Lower lobe of right lung (tissue), 2 donors: Measurements from ENCODE around the gene S1PR2. TPM values are rescaled to one million over a fixed set of nuclear protein-coding genes. Genes with fewer than 3 reads are reported as not detected.

Source experiments
- ATAC-seq, 2 donors: fragments of 200-7000 bp; cut with Tn5 transposase; one replicate each; pipeline ENCODE4 v1.9.1; 2020 to 2022; ENCODE audit warnings: mild to moderate bottlenecking in 2 of 2, moderate library complexity in 2 of 2
- DNase-seq: peaks from one replicate; pipeline ENCODE4 v3.0.0-alpha.2; 2020
- H3K27ac ChIP-seq: fragments of 200-600 bp; one replicate; pipeline ENCODE4 v1.8.0; 2022
- H3K27me3 ChIP-seq: fragments of 200-600 bp; one replicate; pipeline ENCODE4 v1.8.0; 2022; ENCODE audit warnings: low read depth
- H3K36me3 ChIP-seq: fragments of 200-600 bp; one replicate; pipeline ENCODE4 v1.8.0; 2022; ENCODE audit warnings: mild to moderate bottlenecking
- H3K4me1 ChIP-seq: fragments of 200-600 bp; one replicate; pipeline ENCODE4 v1.8.0; 2022
- H3K4me3 ChIP-seq: fragments of 200-600 bp; one replicate; pipeline ENCODE4 v1.8.0; 2022; ENCODE audit warnings: mild to moderate bottlenecking
- H3K9me3 ChIP-seq: fragments of 200-600 bp; one replicate; pipeline ENCODE4 v1.8.0; 2022
- CTCF ChIP-seq: fragments of 200-600 bp; IDR thresholded peaks from one replicate; pipeline ENCODE4 v1.8.0; 2022; ENCODE audit warnings: antibody characterized with exemption, mild to moderate bottlenecking
- intact Hi-C: fragments of 100-400 bp; cut with DNase I; formaldehyde crosslinking; loops from one replicate; pipeline ENCODE4 v1.11.0; 2022
- total RNA-seq: library from RNA; stranded (reverse); fragmentation: NEBNext Ultra II Directional; extraction: Animal tissue kit (Norgen Biotek cat#: 25700); gene quantifications from one replicate; pipeline ENCODE4 v1.2.1, GENCODE V29; 2021
- donor health status: DM: no; HTN: yes; CAD: no; lungs with severe emphysema.

The S1PR2 gene
- total RNA-seq, 1 donor from 2014 or later: 15.4 TPM

GRCh38 chr19:10219678-10220077 is 11.5 kb downstream of the S1PR2 start:
- H3K36me3 ChIP-seq: peaks cover 14% of the 10 kb centered on the region
- no peak overlapping the region for H3K27ac ChIP-seq
- DNase-seq (no peak), ATAC-seq (peak; percentile 56 to 65)
- no peak overlapping the region for H3K4me3 ChIP-seq
- no peaks in the 10 kb centered on the region for H3K27me3 ChIP-seq
- H3K4me1 ChIP-seq: no peaks in the 10 kb centered on the region
- peak; percentile 18 for TF ChIP-seq CTCF
- intact Hi-C loops: no loop called here
- no peaks in the 10 kb centered on the region for H3K9me3 ChIP-seq

- Histone ChIP-seq H3K9me3 (no peaks in the 10 kb centered on the region), H3K27ac (no peak overlapping the region), H3K36me3 (no peaks in the 10 kb centered on the region), H3K4me1 (no peaks in the 10 kb centered on the region), H3K27me3 (no peaks in the 10 kb centered on the region), H3K4me3 (no peak overlapping the region)
- intact Hi-C loops: no loop called here
- no peak for TF ChIP-seq CTCF
- DNase-seq: no peak
- no peak for ATAC-seq
These were observed 14.0 kb downstream of the S1PR2 start for GRCh38 chr19:10217085-10217484.

GRCh38 chr19:10214784-10215183 is 16.3 kb downstream of the S1PR2 start:
- Histone ChIP-seq H3K27ac (no peak overlapping the region), H3K4me1 (no peaks in the 10 kb centered on the region), H3K9me3 (no peaks in the 10 kb centered on the region), H3K27me3 (no peaks in the 10 kb centered on the region), H3K4me3 (no peak overlapping the region), H3K36me3 (no peaks in the 10 kb centered on the region)
- ATAC-seq: no peak
- no peak for TF ChIP-seq CTCF
- no peak for DNase-seq
- intact Hi-C loops: no loop called here

GRCh38 chr19:10211691-10212090 is 19.4 kb downstream of the S1PR2 start:
- H3K4me1 ChIP-seq: no peaks in the 10 kb centered on the region
- DNase-seq: no peak
- no peak overlapping the region for H3K4me3 ChIP-seq
- no peaks in the 10 kb centered on the region for H3K27me3 ChIP-seq
- no peak overlapping the region for H3K27ac ChIP-seq
- no peaks in the 10 kb centered on the region for H3K36me3 ChIP-seq
- no peak for ATAC-seq
- TF ChIP-seq CTCF: no peak
- H3K9me3 ChIP-seq: no peaks in the 10 kb centered on the region
- intact Hi-C loops: no loop called here

DNA sequence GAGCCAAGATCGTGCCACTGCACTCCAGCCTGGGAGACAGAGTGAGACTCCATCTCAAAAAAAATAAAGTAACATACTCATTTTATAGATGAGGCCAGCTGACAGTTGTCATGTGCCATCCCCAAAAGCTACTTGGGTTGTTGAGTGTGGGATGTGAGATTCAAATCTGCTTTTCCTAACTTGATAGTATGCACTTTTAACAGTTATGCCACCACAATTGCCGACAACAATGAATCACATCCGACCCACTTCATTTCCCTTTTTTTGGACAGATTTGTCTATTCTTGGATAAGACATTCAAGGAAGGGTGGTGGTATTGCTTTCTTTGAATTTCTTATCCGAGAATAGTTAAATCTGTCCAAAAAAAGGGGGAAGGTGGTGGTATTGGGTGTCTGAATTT is 20.1 kb downstream of the S1PR2 start:
- intact Hi-C loops: no loop called here
- ATAC-seq: no peak

More for the DNA sequence above, 20.1 kb downstream of the S1PR2 start:
- no peak overlapping the region for H3K4me3 ChIP-seq
- H3K27ac ChIP-seq: no peak overlapping the region
- no peak for DNase-seq
- no peaks in the 10 kb centered on the region for H3K27me3 ChIP-seq
- H3K36me3 ChIP-seq: no peaks in the 10 kb centered on the region
- no peak for TF ChIP-seq CTCF
- peaks cover 2% of the 10 kb centered on the region for H3K4me1 ChIP-seq
- no peaks in the 10 kb centered on the region for H3K9me3 ChIP-seq
